GM18519 (cell line): Measurements from ENCODE around the gene CDH10.

Experiments
- ATAC-seq: cut with Tn5 transposase; IDR thresholded peaks from one replicate; pipeline ENCODE4 v1.9.1; 2021; ENCODE audit warnings: mild to moderate bottlenecking, moderate library complexity; ENCODE audit not compliant: unreplicated experiment, low FRiP score

Gene CDH10

DNA sequence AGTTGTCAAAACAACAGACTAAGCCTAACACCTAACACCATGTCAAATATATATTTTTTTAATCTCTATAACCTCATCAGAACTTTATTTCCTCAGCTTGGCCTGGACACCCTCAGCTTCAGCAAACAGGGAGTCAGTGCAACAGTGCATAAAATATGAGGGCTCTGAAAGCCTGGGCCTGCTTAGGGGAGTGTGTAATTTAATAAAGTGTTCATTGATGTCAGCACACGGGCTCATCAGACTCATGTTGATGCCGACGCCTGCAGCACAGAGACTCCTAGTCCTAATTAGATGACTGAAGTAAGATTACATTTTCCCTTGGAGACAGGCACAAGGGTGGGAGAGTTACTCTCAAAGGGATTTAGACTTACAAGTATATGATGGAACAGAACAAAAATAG lies 37.8 kb downstream of the CDH10 start:
- no peak for ATAC-seq

- ATAC-seq: no peak
Observed at GRCh38 chr5:24602188-24602587, 42.6 kb downstream of the CDH10 start.

- no peak for ATAC-seq
Observed at GRCh38 chr5:24598956-24599355, 45.8 kb downstream of the CDH10 start.

GRCh38 chr5:24595329-24595728 lies 49.4 kb downstream of the CDH10 start:
- ATAC-seq: no peak

DNA sequence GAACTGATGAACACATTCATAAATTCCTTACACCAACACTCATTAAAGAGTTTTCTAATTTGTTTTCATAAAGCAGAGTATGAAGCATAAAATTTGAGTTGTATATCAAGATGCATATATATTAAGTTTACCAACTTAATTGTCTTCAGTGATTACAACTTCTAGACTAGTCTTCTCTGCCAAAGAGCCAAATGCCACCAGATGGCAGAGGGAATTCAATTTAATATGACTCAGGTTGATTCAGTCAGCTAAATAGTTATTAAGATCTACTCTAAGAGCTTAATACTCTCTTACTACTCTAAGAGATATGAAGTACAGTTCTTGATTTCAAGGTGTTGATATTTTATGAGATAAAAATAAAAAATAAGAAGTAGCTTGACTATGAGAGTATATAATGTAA lies 53.4 kb downstream of the CDH10 start:
- no peak for ATAC-seq

DNA sequence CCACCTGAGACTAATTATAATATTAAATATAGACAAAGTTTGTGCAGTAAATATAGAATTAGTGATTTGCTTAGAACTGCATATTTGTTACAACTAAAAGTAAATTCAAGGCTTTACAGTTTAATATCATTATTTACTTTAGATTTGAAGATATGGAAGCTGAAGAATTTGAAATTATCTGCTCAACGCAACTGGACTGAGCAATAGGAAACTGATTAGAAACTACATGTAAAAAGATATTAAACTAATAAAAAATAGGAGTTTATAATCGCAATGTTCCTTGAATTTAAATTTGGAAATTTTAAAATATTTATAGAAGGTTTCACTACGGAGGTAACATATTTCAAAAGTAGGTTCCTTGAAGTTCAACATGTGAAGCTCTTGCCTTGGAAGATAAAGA lies 55.2 kb downstream of the CDH10 start:
- ATAC-seq: no peak

- no peak for ATAC-seq
Observed at GRCh38 chr5:24585751-24586150, 59.0 kb downstream of the CDH10 start.

GRCh38 chr5:24571302-24571701 lies 73.5 kb downstream of the CDH10 start:
- no peak for ATAC-seq

DNA sequence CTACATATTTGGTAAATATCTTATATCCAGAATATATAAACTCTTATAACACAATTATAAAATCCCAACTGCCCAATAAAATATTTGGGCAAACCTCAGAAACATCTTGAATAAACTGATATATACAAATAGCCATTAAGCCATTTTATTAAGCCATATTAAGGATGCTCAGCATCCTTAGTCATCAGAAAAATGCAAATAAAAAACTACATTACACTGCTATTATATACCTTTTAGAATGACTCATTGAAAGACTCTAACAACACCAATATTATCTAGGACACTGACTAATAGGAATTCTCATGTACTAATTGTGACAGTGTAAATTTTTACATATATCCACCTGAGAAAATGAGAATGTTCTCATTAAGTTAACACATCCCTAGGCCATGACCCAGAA lies 77.8 kb downstream of the CDH10 start:
- no peak for ATAC-seq

DNA sequence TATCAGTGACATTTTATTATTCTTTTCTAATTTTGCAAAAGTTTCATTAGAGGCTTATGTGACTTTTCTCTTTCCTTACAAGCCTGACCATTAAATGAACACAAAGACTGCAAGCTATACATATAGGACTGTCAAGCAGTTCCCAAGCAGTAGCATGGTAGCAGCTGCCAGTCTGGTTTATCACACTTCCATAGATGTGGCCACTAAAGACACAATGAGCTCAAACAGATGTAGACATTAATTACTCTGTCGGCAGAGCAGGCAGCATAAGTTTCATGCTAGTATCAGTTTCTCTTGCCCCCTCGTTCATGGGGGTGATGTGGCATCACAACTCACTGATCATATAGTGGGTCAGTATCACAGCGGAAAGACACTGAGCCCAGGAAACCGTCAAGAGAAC lies 89.5 kb downstream of the CDH10 start:
- no peak for ATAC-seq

DNA sequence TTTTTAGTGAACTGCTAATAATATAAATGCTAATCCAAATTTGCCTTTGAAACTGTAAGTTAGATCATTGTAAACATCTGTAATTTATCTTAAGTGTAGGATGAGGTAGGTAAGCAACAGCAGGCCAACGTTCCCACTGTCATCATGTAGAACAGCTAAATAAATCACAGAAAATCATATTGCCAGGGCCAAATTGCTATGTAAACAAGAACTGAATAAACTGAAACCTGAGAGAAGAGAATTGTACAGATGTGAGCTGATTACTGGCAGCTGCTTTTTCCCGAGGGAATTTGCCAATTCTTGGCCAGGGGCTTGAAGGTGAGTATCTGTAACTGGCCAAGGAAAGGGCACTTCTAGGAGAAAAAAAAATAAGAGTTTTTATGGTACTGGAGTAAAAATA lies 97.6 kb downstream of the CDH10 start:
- no peak for ATAC-seq

GRCh38 chr5:24539613-24540012 lies 105.2 kb downstream of the CDH10 start:
- ATAC-seq: no peak

- no peak for ATAC-seq
Observed at GRCh38 chr5:24538346-24538745, 106.4 kb downstream of the CDH10 start.

DNA sequence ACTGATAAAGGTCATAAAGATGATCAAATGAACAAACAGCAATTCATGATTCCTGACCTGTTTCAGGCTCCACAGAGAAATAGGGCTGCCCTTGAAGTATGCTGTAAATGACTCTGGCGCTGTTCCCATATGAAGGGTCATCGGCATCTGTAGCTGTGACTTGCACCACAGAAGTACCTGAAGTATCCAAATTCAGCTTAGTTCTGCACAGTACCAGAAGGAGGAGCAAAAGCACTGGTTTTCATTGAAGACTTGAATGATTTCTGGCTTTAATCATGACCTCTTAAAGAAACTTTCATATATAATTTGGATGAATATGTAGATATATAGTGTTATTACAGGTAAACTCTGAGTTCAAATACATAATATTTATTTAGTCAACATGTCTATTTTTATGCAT lies 109.1 kb downstream of the CDH10 start:
- ATAC-seq: no peak

DNA sequence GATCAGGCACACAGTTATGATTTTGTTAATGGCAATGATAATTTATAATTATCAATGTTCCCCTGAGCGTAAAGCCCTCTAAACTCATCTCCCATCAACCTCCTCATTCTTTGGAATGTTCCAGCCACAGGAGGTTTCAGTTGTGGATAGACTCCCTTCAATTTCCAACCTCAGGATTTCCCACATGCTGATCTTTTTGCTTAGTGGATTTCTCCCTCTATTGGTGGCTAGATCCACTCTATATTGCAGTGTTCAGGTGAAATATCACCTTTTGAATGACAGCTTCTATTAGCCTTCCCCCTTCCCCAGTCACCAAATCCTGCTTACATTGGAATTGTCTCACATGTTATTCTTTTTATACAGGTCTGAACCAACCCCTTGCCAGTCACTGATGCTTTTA lies 113.9 kb downstream of the CDH10 start:
- ATAC-seq: no peak

DNA sequence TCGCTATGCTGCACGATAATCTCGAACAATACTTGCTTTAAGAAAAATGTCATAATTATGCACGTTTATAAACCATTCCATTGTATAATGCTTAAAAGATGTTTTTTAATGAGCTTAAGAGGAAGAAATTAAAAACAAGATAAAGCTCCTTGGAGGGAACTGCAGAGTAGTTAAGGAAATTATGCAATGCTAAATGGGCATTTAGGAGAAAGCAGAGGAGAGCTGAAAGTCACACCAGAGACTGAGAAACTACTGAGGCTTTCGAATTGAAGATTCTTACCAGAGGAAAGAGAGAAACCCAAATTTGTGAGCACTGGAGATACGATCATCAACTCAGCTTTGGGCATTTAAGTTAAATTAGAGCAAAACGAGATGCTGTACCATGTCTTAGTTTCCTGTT lies 119.4 kb downstream of the CDH10 start:
- no peak for ATAC-seq

DNA sequence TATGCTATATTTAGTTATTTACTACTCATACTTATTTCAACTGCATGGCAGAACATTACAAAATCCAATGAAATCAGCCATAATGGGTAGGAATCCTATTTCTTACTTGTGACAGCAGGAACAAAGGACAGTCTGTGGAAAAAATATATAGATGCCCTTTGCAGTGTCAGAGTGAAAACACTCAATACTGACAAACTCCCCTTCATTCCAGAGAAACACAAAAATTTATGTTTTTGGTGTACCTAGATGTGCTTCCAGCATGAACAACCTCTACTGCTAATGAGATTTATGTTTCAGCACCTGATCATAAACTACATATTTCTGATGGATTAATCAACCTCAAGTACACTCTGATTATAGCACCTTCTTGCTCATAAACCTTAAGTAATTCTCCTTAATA lies 132.4 kb downstream of the CDH10 start:
- ATAC-seq: no peak

DNA sequence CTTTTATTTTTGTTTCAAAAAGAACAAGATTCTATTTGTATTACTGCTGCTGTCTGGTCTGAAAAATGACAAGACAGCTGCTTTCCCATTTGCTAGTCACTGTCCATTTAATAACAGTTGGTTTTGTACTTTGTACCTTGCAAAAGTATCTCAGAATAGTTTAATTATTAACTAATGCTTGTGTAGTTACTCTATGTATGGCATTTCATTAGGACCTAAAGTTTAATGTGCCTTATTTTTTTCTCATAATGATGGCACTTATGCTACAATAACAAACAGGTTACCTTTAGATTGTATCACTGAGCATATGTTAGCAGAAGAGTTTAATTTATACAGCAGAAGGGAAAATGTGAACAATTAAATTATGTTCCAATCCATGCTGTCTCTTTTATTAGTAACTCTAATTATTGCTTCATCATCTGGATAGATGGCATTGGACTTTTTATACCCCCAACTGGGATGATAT lies 134.2 kb downstream of the CDH10 start:
- no peak for ATAC-seq

DNA sequence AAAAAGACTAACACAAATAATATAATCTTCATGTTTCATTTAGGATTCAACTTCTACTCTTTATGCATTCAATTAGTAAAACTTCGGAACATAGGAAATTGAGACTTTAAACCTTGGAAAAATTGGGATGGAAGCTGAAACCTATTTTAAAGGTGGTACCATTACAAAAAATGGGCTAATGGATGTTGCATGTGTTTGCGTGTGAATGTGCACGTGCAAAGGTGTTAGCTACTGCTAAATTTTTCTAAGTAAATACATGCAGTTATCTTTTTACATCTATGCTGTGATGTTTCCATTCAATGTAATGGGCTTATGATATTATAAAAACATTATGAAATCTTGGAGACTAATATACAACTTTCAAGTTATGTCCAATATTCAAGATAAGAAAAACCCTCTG lies 134.8 kb downstream of the CDH10 start:
- ATAC-seq: no peak

DNA sequence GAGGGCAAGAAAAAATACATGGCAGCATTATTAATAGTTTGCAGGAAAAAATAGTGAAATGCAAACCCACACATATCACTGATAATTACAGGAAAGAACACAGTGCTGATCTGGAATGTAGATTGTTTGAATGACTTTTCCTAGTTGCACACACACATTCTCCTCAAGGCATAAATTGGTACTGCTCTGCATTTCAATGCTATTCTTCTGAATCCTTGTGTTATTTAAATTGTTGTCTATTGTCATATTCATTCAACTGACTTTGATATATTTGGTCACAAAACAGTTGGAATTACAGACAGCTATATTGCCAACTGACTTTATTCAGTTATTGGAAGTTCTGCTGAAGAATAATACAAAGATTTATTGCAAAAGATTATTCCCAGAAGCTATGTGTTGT lies 139.5 kb downstream of the CDH10 start:
- no peak for ATAC-seq

DNA sequence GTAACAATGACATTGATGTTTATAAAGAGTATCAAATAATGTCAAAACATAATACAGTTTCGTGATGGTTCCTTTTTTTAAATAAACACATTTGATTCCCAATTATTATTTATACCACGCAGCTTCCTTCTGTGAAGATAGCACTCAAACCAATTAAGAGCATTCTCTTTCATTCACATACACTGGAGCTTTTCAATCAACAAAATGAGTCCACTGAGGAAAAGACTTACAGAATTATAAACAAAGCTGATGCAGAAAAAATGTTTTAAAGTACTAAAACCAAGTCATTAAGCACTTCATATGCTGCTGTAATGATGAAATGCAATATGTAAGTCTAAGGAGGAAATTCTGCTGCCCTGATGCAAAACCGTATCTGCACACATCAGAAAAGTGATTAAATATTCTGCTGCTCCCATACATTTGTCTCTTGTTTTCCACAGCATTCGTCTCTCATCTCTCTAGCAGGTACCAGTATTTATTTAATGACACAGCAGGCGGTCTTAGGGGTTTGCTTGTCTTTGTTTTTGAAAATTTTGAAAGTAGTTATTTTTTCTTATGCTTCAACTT lies 147.1 kb downstream of the CDH10 start:
- no peak for ATAC-seq

DNA sequence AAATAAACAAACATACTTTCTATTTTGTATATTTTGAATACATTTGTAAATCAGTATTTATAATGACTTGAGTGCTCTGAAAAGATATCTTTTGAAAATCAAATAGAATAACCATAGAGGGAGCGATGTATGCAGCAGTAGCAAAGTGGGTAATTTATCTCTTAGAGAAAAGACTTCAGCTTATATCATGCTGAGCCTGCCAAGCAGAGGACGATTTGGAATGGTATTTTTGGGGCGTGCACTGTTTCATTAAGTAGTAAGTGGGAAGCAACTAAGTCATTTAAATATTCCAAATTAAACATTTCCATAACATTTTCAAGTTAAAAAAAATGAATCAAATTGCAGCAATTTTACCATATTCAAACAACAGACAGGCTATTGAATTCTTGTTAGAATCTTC lies 147.6 kb downstream of the CDH10 start:
- no peak for ATAC-seq

- ATAC-seq: no peak
Observed at GRCh38 chr5:24496268-24496667, 148.5 kb downstream of the CDH10 start.
